NCI-H345 treated with DMSO at 0.1 percent for 48 hours (cell line): ENCODE results near the gene PIGZ.
"Not testable (repeated sequence)": the region's sequence is repeated elsewhere in the genome, so short reads cannot be mapped to it uniquely, and the experiment has no call there.

Experiments used
- DNase-seq: peaks from one replicate; lab custom pipeline; 2025; ENCODE audit not compliant: unreplicated experiment; lab: John Stamatoyannopoulos, UW

PIGZ gene

GRCh38 chr3:196962108-196962929 lies 6.3 kb downstream of the PIGZ start:
- no peak for DNase-seq

DNA sequence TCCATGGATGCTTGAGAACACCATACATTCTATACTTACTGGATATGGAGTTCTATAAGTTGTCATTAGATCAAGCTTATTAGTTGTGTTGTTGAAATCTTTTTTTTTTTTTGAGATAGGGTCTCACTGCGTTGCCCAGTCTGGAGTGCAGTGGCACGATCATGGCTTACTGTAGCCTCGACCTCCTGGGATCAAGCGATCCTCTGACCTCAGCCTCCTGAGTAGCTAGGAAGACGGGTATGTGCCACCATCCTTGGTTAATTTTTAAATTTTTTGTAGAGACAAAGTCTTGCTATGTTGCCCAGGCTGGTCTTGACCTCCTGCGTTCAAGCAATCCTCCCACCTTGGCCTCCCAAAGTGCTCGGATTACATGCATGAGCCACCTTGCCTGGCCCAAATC lies 13.8 kb downstream of the PIGZ start:
- no peak for DNase-seq

GRCh38 chr3:196951371-196951770 lies 17.3 kb downstream of the PIGZ start:
- DNase-seq = no peak

- DNase-seq = no peak
Measured at GRCh38 chr3:196949750-196950149, 18.9 kb downstream of the PIGZ start.

DNA sequence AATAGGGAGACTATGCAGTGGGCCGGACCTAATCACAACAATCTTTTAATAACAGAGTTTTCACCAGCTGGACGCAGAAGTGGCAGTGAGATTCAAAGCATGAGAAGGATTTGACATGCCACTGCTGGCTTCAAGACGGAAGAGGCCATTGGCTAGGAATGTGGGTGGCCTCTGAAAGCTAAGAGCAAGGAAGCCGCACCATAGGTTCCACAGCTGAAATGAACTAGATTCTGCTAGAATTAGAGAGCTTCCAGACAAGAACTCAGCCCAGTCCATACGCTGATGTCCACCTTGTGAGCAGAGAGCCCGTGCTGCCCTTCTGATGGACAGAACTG lies 19.4 kb downstream of the PIGZ start:
- no peak for DNase-seq

- DNase-seq = no peak
Measured at GRCh38 chr3:196948442-196949284, 20.0 kb downstream of the PIGZ start.

GRCh38 chr3:196947860-196948441 lies 20.7 kb downstream of the PIGZ start:
- DNase-seq = no peak

GRCh38 chr3:196947136-196947859 lies 21.3 kb downstream of the PIGZ start:
- DNase-seq = no peak

DNA sequence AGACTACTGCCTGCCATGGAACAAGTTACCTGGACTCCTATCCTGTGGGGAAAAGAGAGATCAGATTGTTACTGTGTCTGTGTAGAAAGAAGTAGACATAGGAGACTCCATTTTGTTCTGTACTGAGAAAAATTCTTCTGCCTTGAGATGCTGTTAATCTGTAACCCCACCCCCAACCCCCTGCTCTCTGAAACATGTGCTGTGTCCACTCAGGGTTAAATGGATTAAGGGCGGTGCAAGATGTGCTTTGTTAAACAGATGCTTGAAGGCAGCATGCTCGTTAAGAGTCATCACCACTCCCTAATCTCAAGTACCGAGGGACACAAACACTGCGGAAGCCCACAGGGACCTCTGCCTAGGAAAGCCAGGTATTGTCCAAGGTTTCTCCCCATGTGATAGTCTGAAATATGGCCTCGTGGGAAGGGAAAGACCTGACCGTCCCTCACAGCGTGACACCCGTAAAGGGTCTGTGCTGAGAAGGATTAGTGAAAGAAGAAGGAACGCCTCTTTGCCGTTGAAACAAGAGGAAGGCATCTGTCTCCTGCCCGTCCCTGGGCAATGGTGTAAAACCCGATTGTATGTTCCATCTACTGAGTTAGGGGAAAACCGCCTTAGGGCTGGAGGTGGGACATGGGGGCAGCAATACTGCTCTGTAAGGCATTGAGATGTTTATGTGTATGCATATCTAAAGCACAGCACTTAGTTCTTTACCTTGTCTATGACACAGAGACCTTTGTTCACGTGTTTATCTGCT lies 24.4 kb downstream of the PIGZ start:
- DNase-seq = not testable (repeated sequence)

GRCh38 chr3:196942915-196943277 lies 25.7 kb downstream of the PIGZ start:
- DNase-seq = no peak

GRCh38 chr3:196942226-196942914 lies 26.3 kb downstream of the PIGZ start, which contains the start of gene NCBP2:
NCBP2 (minus strand) TSS chr3:196942528; CDS start chr3:196942503, 25 bp downstream.
- peak; percentile 92 for DNase-seq

DNA sequence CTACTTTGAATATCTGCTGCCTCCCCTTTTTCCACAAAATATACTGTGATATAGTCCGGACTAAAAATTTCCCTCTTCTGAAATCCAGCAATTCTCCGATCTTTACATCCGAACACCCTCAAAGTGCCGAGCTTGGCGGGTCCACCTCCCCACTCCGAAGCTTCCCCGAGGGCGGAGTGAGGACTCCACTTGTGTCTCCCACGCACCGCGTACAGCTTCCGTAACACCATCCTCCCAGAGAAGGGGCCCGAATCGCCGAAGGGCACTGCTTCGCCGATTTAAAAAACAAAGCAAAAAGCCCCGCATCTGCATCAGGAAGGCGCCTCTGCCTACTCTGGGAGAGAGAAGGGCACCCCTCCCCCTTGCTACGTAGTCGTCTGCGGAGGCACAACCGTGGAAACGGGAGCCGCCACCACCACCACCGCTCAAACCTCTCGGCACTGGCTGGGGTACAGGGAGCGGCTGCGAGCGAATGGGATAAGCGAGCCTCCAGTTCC lies 26.9 kb downstream of the PIGZ start:
- DNase-seq = no peak

DNA sequence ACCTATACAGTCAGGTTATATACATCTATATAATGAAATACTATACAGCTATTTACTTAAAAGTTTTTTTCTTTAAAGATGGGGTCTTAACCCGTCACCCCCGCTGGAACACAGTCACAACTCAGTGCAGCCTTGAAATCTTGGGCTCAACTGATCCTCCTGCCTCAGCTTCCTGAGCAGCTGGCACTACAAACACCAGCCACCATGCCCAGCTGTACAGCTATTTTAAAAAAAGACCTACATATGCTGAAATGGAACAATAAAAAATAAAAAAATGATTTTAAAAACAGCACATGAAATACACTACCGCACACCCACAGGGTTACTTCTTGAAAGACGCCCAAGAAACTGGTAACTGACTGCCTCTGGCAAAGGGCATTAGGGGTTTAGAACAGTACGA lies 30.1 kb downstream of the PIGZ start:
- DNase-seq = no peak

- no peak for DNase-seq
Measured at GRCh38 chr3:196938124-196938523, 30.5 kb downstream of the PIGZ start.

DNA sequence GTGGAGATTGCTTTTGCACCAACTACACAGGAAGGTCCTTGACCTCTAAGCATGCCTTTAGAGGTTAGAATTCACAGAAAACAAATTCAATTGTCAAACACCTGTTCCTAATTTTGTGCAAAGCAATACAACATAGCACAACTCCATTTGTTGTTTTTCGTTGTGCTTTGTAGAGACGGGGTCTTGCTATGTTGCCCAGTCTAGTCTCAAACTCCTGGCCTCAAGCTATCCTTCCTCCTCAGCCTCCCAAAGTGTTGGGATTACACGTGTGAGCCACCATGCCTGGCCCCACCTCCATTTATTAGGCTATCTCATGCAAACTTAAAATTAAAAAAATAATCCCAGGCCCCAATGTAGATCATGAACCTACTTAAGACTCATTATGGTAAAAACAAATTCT lies 32.3 kb downstream of the PIGZ start:
- no peak for DNase-seq

GRCh38 chr3:196932600-196932999 lies 36.0 kb downstream of the PIGZ start:
- DNase-seq = no peak

- DNase-seq = no peak
Measured at GRCh38 chr3:196931828-196932587, 36.6 kb downstream of the PIGZ start.

- DNase-seq = no peak
Measured at GRCh38 chr3:196931157-196931556, 37.5 kb downstream of the PIGZ start.
